GM19438 (cell line): Measurements from ENCODE around the gene PAOX.
"Not testable (repeated sequence)": the region's sequence is repeated elsewhere in the genome, so short reads cannot be mapped to it uniquely, and the experiment has no call there.

Experiments
- ATAC-seq: cut with Tn5 transposase; IDR thresholded peaks from one replicate; pipeline ENCODE4 v1.9.1; 2021; ENCODE audit warnings: low read depth; ENCODE audit not compliant: unreplicated experiment

The PAOX gene

GRCh38 chr10:133401981-133402725, 23.1 kb downstream of the PAOX start:
- ATAC-seq, result no peak

- ATAC-seq, result no peak
Measured at GRCh38 chr10:133403359-133403758, 24.3 kb downstream of the PAOX start.

- ATAC-seq, result no peak
Measured at GRCh38 chr10:133403784-133404183, 24.7 kb downstream of the PAOX start.

- no peak for ATAC-seq
Measured at GRCh38 chr10:133405272-133405671, 26.2 kb downstream of the PAOX start.

- ATAC-seq, result peak; percentile 57
Measured at GRCh38 chr10:133405844-133406527, 26.9 kb downstream of the PAOX start.

- no peak for ATAC-seq
Measured at GRCh38 chr10:133411523-133412380, 32.7 kb downstream of the PAOX start.

- no peak for ATAC-seq
Measured at GRCh38 chr10:133412381-133412711, 33.3 kb downstream of the PAOX start.

GRCh38 chr10:133414401-133414800, 35.3 kb downstream of the PAOX start:
- ATAC-seq, result not testable (repeated sequence)

GRCh38 chr10:133415752-133416151, 36.7 kb downstream of the PAOX start:
- ATAC-seq, result no peak

GRCh38 chr10:133418289-133418993, 39.4 kb downstream of the PAOX start:
- ATAC-seq, result no peak

- ATAC-seq, result no peak
Measured at GRCh38 chr10:133419211-133419950, 40.3 kb downstream of the PAOX start.

- no peak for ATAC-seq
Measured at GRCh38 chr10:133420028-133420427, 41.0 kb downstream of the PAOX start.

- ATAC-seq, result no peak
Measured at GRCh38 chr10:133420579-133420978, 41.5 kb downstream of the PAOX start.

GRCh38 chr10:133421336-133422222, 42.5 kb downstream of the PAOX start:
- no peak for ATAC-seq

GRCh38 chr10:133422223-133422806, 43.3 kb downstream of the PAOX start:
- ATAC-seq, result no peak

GRCh38 chr10:133422807-133423771, 44.0 kb downstream of the PAOX start:
- ATAC-seq, result no peak

- not testable (repeated sequence) for ATAC-seq
Measured at GRCh38 chr10:133424102-133424501, 45.0 kb downstream of the PAOX start.

- ATAC-seq, result not testable (repeated sequence)
Measured at GRCh38 chr10:133424601-133425000, 45.5 kb downstream of the PAOX start, which contains the start of gene SPRN. Gene SPRN (minus strand): TSS chr10:133424625. CDS start chr10:133423681, 944 bp downstream.
